ENCODE measurements around the gene PTGDS.
A peak's percentile ranks its signal among the peaks of the same experiment; 100 is the strongest.

The PTGDS gene

DNA sequence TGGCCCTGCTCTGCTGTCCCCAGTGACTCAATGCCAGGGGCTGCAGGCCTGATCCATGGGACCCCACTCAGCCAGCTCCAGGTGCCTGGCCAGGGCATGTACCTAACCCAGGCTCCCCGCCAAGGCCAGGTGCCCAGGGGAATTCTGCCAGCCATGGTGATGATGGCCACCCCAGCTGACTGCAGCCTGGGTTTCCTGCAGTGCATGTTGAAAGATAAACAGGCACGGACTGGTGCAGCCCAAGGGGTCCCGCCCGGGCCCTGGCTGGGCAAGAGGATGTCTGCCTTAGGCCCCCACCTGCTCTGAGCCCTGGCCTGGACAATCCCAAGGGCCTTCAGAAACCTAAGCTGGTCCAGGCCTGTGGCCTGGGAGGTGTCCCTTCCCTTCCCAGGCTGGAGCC is 49.5 kb downstream of the PTGDS start:
- no peak for DNase-seq

DNA sequence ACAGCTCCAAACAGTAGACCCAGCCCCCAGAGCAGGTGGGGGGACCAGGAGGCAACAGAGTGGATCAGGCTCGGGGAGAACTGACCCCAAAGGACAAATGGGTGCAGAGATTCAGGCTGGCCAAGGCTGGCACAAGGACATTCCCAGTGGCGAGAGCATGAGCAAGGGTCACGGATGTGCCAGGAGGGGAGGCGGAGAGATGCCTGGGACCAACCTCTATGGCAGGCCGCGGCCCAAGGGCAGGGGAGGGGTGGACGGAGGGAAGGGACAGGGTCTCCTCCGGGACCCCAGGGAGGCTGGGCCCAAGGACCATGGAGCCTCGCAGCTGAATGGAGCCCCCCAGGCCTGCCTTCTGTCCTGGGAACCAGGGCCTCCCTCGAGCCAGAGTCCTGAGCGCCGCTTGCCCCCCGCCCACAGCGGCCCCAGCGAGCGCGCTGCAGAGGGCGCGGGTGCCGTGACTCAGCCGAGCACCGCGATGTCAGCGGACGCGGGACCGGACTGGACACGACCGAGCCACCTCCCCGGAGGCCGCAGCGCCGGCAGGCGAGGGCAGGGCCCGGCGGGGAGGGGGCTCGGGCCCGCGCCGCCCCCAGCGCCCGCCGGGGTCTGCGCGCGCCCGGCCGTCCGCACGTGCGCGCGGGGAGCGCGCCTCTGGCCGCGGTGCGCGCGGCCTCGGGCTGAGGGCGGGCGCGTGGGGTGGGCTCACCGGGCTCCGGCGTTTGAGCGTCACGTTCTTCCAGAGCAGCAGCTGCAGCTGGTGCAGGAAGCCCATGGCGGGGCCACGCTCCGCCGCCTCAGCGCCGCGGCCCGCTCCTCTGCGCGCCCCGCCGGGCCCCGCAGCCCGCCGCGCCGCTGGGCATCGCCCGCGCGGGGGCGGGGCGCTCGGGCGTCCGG is 50.3 kb downstream of the PTGDS start, which contains the start of gene ABCA2:
ABCA2 (minus strand) TSS at position 869 of the 894 bp plus-strand sequence; CDS start at position 772, 97 bp downstream.
- DNase-seq = no peak

DNA sequence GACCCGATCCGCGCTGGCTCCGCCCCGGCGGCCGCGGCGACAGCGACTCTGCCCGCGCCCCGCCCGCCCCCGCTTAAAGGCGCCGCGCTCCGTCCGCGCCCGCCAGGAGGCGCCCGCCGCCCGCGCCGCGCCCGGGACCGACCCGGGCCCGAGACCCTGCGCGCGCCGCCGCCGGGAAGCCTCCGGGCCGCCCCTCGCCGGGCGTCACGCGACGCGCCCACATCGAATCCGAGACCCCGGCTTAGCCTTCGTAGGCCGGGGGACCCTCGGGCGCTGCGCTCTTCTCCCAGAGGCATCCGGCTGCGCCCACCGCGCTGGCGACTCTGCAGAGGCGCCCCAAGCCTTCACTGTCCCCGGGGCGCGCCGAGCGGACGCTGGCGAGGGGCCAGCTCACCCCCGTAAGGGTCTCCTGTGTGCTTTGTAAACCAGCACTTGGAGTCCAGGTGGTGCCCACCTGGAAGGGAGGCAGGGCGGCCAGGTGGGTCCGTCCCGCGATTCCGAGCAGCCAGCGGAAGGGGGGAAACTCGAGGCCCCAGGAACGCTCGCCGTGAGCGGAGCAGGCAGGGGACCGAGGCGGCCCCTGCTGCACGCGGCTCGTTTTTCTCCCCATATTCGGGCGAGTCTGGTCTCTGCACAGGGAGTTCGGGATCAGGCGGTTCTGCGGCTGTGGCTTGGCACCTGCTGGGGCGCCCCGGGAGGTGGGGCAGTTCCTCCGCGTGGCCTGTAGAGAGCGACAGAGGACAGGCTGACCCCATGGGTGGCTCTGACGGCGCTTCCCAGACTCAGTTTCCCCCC is 51.2 kb downstream of the PTGDS start:
- peak; percentile 75 for DNase-seq

DNA sequence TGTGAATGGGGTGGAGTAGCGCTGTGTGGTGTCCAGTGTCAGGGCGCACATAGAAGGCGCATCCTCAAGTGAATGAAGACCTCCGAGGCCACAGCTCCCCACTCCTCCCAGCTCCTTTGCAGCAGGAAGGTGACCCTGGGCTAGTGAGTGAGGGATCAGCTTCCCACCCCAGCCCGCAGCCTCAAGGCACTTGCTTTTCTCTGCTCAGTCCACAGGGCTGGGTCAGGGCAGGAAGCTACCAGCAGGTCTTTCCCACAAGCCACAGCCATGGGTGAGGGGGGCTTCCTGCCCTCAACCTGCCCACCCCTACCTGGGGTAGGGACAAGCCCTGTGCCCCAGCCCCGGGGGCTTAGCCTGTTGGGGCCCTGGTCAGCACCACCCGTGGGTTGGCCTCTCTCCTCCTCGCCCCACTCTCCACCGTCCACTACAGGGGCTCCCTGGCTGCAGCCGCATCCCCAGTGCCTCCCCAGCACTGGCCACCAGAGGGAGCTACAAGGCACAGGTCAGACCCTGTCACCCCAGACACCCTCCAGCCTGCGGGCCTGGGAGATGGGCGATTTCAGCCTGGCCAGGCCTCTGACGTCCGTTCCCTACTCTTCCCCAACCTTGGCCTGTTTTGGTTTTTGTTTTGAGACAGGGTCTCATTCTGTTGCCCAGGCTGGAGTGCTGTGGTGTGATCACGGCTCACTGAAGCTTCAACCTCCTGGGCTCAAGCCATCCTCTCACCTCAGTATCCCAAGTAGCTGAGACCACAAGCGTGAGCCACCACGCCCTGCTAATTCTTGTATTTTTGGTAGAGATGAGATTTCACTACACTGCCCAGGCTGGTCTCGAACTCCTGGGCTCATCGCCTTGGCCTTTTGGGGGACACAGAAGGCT is 52.0 kb downstream of the PTGDS start:
- peak; percentile 86 for DNase-seq

DNA sequence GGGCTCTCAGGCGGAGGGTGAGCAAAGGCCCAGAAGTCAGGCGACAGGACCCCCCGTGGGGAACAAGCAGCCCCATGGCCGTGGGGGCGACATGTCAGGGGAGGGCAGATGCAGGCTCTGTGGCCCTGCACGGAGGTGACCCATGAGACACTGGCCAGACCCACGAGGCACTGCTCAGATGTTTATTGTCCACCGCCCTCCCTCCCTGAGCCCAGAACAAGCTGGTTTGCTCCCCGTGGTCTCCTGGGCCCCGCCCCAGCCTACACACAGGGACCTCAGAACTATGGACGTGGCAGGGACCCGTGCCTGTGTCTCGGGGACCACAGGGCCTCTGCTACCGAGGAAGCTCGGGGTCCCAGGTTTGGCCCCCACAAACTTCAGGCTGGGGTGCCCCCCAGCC is 52.7 kb downstream of the PTGDS start:
- no peak for DNase-seq

DNA sequence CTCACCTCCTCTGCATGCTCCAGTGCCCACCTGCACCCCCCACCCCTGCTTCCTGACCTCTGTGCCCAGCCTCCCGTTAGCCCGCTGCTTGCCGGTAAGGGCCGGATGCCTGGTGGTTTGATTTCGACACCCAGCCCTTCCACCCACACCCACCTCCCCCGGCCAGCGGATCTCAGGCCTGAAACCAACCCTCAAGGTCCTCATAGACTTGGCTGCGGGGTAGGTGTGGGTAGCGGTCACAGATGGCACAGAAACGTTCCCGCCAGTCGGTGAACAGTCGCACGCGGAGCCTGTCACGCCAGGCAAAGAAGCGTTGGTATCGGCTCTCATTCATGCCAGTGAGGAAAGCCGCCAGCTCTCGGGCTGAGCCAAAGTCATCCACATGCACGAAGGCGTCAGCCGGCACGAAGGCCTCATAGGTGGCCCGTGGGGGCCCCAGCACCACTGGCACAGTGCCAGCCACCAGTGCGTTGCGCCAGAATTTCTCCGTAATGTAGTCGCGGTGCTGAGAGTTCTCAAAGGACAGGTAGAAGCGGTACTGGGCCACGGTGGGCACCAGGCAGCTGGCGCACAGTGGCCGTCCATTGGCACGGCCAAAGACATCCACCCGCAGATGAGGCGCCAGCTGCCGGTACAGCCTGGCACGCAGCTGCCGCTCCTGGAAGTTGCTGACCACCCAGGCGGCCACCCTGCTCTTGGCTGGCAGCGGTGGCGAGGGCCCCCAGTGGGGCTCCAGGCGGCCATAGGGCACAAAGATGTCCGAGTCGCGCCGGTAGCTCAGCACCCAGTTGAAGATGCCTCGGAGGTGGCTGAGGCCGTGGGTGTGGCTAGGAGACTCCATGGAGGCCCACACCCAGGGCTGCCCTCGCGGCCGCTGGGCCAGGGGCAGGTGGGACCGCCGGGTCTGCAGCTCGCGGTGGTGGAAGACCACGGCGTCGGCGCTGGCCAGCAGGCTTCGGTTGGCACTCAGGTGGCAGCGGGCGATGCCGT is 53.5 kb downstream of the PTGDS start:
- peak; percentile 69 for DNase-seq

Measured in activated CD4-positive, CD25-positive, alpha-beta regulatory T cell treated with anti-CD3 and anti-CD28 coated beads, Interleukin-2, amount 50 U/mL, for 72 hours (primary cell).